HL-60 (cell line): Measurements from ENCODE around the gene SPNS2.

Experiments
- POLR2AphosphoS5 ChIP-seq: IDR thresholded peaks from 2 replicates; pipeline ENCODE4 v1.6.1; 2012; ENCODE audit warnings: low read depth
- TF ChIP-seq, protein P1 (sequence below): IDR thresholded peaks from one replicate; pipeline ENCODE4 v1.5.1; 2011; ENCODE audit warnings: low read length, control low read depth, inconsistent platforms; ENCODE audit not compliant: insufficient read depth
- TF ChIP-seq, protein P2 (sequence below): IDR thresholded peaks from 2 replicates; pipeline ENCODE4 v1.6.1; 2012; ENCODE audit warnings: low read depth; ENCODE audit not compliant: insufficient replicate concordance

DNA sequence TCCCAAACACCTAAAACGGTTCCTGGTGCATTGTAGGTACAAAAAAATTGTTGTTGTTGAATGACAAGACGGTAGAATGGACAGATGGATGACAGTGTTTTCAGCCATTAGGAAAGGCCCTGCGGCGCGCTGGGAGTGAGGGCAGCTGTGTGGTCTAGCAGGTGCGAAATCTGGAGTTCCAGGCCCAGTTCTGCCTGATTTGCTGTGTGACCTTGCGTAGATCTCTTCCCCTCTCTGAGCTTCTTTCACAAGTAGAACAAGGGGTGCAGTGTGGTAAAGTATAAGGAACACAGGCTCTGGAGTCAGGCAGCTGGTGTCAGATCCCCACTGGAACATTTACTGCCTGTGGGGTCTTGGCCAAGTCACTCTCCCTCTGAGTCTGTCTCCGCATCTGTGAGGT is 25.3 kb downstream of the SPNS2 start:
- TF ChIP-seq, protein P1, sequence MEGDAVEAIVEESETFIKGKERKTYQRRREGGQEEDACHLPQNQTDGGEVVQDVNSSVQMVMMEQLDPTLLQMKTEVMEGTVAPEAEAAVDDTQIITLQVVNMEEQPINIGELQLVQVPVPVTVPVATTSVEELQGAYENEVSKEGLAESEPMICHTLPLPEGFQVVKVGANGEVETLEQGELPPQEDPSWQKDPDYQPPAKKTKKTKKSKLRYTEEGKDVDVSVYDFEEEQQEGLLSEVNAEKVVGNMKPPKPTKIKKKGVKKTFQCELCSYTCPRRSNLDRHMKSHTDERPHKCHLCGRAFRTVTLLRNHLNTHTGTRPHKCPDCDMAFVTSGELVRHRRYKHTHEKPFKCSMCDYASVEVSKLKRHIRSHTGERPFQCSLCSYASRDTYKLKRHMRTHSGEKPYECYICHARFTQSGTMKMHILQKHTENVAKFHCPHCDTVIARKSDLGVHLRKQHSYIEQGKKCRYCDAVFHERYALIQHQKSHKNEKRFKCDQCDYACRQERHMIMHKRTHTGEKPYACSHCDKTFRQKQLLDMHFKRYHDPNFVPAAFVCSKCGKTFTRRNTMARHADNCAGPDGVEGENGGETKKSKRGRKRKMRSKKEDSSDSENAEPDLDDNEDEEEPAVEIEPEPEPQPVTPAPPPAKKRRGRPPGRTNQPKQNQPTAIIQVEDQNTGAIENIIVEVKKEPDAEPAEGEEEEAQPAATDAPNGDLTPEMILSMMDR, result no peak
- no peak for TF ChIP-seq POLR2AphosphoS5
- TF ChIP-seq, protein P2, sequence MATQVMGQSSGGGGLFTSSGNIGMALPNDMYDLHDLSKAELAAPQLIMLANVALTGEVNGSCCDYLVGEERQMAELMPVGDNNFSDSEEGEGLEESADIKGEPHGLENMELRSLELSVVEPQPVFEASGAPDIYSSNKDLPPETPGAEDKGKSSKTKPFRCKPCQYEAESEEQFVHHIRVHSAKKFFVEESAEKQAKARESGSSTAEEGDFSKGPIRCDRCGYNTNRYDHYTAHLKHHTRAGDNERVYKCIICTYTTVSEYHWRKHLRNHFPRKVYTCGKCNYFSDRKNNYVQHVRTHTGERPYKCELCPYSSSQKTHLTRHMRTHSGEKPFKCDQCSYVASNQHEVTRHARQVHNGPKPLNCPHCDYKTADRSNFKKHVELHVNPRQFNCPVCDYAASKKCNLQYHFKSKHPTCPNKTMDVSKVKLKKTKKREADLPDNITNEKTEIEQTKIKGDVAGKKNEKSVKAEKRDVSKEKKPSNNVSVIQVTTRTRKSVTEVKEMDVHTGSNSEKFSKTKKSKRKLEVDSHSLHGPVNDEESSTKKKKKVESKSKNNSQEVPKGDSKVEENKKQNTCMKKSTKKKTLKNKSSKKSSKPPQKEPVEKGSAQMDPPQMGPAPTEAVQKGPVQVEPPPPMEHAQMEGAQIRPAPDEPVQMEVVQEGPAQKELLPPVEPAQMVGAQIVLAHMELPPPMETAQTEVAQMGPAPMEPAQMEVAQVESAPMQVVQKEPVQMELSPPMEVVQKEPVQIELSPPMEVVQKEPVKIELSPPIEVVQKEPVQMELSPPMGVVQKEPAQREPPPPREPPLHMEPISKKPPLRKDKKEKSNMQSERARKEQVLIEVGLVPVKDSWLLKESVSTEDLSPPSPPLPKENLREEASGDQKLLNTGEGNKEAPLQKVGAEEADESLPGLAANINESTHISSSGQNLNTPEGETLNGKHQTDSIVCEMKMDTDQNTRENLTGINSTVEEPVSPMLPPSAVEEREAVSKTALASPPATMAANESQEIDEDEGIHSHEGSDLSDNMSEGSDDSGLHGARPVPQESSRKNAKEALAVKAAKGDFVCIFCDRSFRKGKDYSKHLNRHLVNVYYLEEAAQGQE, result no peak
